GM19043 (cell line): ENCODE results near the gene MFSD2B.
A peak's percentile ranks its signal among the peaks of the same experiment; 100 is the strongest.
"Not testable (repeated sequence)": the region's sequence is repeated elsewhere in the genome, so short reads cannot be mapped to it uniquely, and the experiment has no call there.

Experiments
- ATAC-seq: cut with Tn5 transposase; IDR thresholded peaks from one replicate; pipeline ENCODE4 v1.9.1; 2021; ENCODE audit warnings: low read depth; ENCODE audit not compliant: unreplicated experiment

Gene MFSD2B

GRCh38 chr2:24017711-24018110, 7.8 kb downstream of the MFSD2B start:
- ATAC-seq: no peak

DNA sequence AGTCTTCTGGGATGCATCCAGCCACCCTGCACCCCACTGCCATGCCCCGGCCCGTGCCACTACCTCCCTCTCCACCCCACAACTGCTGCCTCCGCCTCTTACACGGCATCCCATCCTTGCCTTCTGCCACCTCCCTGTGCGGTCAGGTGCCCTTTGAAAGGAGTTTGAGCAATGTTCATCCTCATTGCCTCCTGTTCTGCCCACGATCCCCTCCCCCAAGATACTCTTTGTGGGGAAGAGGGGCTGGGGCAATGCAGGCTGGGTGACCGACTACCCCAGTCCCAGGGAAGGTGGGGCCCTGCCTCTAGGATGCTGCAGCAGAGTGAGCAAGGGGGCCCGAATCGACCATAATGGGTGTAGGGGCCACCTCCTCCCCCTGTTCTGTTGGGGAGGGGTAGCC, 8.4 kb downstream of the MFSD2B start:
- ATAC-seq: no peak

DNA sequence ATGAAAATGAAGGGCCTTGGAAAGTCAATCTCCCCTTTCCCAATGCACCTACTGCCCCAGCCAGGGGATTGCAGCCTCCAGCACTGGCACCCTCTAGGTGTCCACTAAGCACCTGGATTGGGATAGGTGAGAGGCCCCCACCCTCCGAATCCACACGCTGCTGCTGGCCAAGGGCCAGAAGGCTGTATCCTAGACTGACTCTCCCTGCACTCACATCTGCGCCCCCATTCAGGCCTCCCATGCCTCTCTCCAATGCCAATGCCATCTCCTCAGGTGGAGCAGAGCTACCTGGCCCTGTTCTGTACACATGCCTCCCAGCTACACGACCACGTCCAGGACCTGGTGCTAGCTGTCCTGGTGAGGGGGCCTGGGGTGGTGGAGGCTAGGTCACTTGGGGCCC, 9.8 kb downstream of the MFSD2B start:
- no peak for ATAC-seq

GRCh38 chr2:24020244-24020643, 10.4 kb downstream of the MFSD2B start:
- no peak for ATAC-seq

- ATAC-seq: no peak
These were observed 11.5 kb downstream of the MFSD2B start for GRCh38 chr2:24021122-24021998.

DNA sequence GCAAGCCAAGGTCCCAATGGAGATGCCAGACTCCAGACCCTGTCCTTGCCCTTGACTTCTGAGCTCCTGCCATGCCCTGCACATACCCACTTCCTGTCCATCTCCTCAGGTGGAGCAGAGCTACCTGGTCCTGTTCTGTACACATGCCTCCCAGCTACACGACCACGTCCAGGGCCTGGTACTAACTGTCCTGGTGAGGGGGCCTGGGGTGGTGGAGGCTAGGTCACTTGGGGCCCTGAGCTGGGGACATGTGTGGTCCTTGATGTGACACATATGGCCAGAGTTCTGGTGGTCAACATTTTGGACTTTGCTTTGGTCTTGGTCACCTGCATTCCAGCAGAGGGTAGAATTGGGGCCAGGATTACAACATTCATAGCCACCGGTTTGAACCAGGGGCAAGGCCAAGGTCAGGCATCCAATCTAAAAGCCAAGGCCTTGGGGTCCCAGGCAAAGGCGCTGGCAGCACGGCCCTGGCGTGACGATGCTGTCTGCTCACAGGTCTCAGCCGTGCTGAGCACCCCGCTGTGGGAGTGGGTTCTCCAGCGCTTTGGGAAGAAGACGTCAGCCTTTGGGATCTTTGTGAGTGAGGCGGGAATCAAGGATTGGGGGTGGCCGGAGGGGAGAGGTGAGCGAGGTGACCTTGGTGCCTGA, 12.6 kb downstream of the MFSD2B start:
- no peak for ATAC-seq

- ATAC-seq: no peak
These were observed 13.2 kb downstream of the MFSD2B start for GRCh38 chr2:24022975-24023575.

DNA sequence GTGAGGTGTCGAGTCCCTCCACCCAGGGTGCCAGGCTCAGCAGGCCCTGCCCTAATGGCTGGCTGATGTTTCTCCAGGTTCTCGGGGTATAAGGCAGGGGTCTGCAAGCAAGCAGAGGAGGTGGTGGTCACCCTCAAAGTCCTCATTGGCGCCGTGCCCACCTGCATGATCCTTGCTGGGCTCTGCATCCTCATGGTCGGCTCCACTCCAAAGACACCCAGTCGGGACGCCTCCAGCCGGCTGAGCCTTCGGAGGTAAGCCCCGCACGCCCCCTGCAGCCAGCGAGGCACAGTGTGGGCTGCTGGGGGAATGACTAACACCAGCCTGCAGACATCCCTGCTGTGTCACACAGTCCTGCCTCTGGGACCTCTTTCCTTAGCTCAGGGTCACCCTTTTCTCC, 14.1 kb downstream of the MFSD2B start:
- no peak for ATAC-seq

DNA sequence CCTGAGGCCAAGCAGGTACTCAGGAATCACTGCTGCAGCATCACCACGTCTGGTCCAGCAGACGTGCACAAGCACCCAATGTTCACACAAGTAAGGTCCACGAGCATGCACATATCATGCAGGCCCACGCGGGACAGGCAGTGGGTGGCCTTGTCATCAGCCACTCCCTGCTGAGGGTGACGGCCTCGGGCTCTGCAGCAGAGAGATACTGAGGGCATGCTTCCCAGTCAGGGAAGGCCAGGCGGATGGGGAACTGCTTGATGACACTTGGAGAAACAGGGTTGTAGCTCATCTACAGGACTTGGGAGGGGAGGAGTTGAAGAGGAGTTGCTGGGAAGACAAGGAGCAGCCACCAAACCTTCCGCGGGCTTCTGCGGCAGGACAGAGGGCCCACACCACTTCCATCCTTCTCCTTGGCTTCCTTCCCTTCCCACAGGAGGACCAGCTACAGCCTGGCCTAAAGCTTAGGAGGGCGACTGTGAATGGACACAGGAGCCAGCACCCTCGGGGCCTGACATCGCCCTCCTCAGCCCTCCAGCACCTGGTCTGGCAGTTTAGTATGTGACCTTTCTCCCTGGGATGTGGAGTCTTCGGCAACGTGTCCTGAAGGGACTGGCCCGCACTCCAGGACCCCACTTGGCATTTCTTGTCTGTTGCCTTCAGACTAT, 15.2 kb downstream of the MFSD2B start:
- no peak for ATAC-seq

DNA sequence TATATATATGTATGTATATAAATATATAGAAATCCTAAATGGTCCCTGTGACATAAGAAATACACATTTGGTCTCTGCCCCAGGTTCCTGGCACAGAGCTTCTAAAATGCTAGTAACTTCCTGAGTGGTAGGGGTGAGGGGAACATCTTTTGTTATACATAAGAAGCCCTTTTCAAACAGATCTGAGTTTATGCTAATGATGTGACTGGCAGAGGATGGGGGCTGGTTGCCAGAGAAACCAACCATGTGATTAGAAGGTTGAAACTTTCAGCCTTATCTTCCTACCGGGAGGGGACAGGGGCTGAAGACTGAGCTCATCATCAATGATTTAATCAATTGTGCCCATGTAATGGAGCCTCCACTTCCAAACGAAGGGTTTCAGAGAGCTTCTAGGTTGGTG, 16.3 kb downstream of the MFSD2B start:
- ATAC-seq: no peak

DNA sequence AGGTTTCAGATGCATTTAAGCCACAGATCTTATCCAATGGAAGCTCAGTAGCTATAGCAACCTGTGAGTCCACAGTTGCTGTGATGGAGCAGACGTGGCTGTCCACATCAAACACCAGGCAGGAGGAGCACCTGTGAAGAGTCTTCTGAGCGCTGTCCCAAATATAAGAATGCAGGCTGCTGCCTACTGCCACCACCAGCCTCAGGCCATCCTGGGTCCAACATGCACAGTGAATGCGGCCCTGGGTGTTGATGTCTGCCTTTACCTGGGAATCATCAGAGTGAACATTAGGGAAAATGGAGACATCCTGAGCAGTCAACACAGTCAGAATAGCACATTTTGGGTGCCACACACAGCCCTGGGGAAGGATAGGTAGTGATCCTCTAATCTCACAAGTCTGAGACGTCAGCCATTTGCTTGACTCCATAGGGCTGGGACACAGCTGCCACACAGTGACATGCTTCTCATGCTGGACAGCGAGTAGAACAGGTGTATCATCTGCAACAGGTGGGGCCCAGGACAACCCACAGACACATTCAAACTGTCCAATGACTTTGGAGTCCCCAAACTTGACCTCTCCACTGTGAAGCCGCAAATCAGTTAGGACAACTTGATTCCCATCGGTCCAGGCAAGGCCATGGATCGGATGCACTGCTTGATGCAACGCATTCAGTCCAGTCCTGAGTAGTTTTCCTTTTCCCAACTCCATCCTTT, 29.1 kb downstream of the MFSD2B start:
- ATAC-seq: no peak

DNA sequence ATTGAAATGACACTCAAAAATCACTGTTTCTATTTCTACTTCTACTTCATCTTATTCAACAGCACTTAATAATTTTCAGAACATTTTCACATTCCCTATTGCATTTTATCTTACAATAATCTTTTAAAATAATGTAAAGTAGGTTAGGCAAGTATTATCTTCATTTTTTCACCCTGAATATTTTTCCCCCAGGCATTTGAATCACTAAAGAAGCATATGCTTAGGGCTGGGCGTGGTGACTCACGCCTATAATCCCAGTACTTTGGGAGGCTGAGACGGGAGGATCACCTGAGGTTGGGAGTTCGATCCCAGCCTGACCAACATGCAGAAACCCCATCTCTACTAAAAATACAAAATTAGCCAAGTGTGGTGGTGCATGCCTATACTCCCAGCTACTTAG, 30.6 kb downstream of the MFSD2B start:
- no peak for ATAC-seq

GRCh38 chr2:24043133-24043532, 33.2 kb downstream of the MFSD2B start:
- not testable (repeated sequence) for ATAC-seq

DNA sequence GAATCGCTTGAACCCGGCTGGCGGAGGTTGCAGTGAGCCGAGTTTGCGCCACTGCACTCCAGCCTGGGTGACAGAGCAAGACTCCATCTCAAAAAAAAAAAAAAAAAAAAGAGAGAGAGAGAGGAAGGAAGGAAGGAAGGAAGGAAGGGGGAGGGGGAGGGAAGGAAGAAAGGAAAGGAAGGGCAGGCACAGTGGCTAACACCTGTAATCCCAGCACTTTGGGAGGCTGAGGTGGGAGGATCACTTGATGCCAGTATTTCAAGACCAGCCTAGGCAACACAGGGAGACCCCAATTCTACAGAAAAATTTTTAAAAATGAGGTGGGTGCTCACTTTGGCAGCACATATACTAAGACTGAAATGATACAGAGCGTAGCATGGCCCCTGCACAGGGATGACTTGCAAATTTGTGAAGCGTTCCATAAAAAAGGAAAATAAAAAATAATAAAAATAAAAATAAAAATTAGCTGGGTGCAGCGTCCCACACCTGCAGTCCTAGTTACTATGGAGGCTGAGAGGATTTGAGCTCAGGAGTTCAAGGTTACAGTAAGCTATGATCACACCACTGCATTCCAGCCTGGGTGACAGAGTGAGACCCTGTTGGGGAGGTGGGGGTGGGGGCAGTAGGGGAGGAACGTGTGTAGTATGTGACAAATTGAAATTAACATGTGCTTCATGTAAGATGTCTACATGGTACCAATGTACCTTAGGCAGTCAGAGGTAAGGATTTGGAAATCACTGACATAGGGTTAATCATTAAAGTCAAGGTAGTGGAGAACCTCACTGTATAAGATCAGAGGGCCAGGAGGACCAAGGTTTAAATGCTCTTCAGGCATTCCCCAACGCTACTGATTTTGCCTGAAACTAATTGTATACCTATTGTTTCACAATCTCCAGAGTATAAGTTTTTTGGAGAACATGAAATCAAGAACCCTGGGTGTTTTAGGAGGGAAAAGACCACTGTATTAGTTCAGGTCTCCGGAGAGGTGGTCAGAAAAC, 35.9 kb downstream of the MFSD2B start:
- ATAC-seq: no peak

DNA sequence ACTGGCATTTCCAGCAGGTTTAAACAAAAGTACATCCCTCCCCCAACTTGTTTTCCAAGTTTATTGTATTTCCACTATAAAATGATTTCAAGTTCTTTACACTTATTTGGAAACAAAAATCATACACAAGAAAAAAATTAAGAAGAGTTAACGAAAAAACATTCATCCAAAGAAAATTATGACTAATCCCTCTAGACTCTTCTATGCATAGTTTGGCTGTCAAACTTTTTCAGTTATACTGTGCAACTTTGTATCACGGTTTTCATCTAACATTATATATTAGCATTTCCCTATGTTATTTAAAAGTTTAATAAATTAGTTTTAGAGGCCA, 36.7 kb downstream of the MFSD2B start:
- no peak for ATAC-seq

GRCh38 chr2:24046930-24047702, 37.2 kb downstream of the MFSD2B start, which contains the start of gene WDCP:
Gene WDCP, minus strand, starts transcription at chr2:24047391. Its CDS starts 7,897 bp downstream, at chr2:24039494.
- ATAC-seq: peak; percentile 99

GRCh38 chr2:24047703-24048033, 37.8 kb downstream of the MFSD2B start:
- ATAC-seq: peak; percentile 2

DNA sequence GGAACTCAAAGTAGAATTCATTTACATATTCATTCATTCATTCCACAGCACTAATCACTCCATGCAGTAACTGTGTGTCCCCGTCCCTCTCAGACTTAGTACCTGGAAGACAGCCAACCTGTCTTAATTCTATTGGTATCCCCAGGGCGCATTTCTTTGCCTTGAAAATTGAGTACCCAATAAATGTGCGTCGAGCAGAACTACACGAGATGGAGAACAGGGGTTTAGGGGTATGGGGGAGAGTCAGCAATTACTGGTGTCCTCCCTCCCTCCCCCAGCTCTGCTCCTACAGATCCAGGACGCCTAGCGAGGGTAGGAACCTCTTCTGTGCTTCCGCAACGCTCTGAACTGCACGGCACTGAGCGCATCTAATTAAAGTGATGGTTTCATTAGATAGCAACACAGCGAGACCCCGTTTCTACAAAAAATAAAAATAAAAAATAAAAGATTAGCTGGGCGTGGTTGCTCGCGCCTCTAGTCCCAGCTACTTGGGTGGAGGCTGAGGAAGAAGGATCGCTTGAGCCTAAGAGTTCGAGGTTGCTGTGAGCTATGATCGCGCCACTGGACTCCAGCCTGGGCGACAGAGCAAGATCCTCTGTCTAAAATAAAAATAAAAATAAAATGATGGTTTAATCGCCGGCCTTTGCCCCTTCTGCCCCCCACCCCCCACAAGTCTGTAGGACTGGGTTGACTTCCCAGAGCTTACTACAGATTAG, 39.0 kb downstream of the MFSD2B start:
- ATAC-seq: no peak
